K562 (cell line): ENCODE measurements around the gene PITPNC1. TPM values are rescaled to one million over a fixed set of nuclear protein-coding genes. Genes with fewer than 3 reads are reported as not detected.

Experiments used
- ATAC-seq: fragments of 200-7000 bp; cut with Tn5 transposase; 3 replicates; pipeline ENCODE4 v1.9.1; 2020; ENCODE audit warnings: moderate library complexity
- BruUV-seq: library from RNA; stranded (reverse); fragments of 400-500 nt; replicated peaks from 2 replicates; lab custom pipeline; 2021; lab: Mats Ljungman, UMichigan
- CTCF ChIA-PET: fragments of 300-600 bp; formaldehyde crosslinking; extraction: SDS; loops from one replicate; lab custom pipeline; 2021; ENCODE audit warnings: low intra/inter-chr PET ratio; lab: Yijun Ruan, JAX
- POLR2A ChIA-PET: fragments of 300-600, 350-650 bp; sonication (Branson Sonifier 250); formaldehyde crosslinking; extraction: SDS; loops from one replicate; lab custom pipeline; 2021; ENCODE audit warnings: antibody characterized with exemption, inconsistent platforms; lab: Yijun Ruan, JAX
- DNase-seq, 4 experiments: peaks; one replicate each; pipeline versions ENCODE4 v3.0.0 to v3.0.0-alpha.2; 2011 to 2018; ENCODE audit warnings: low spot score in 3 of 4, mixed read lengths in 3 of 4; ENCODE audit errors: extremely low read depth in 1 of 4
- FAIRE-seq: peaks from 2 replicates; lab custom pipeline; 2011; peaks lifted over from hg19 to GRCh38; lab: Jason Lieb, UNC
- H2AFZ ChIP-seq: 2 replicates; pipeline ENCODE4 v1.6.0; 2011; ENCODE audit warnings: low read depth, low read length, control low read depth, inconsistent platforms
- H3K27ac ChIP-seq: fragments of 200-600 bp; 3 replicates; pipeline ENCODE4 v1.8.0; 2011; ENCODE audit warnings: low read depth, mild to moderate bottlenecking, control low read depth, inconsistent platforms, low read length, moderate library complexity, mixed read lengths; ENCODE audit errors: extremely low read depth
- H3K27me3 ChIP-seq, 2 experiments: fragments of 300-600 bp in 1 of 2; 2 replicates in 1 of 2; 3 replicates in 1 of 2; pipeline versions ENCODE4 v1.6.0 to v1.8.0; 2011; ENCODE audit warnings: inconsistent platforms in 2 of 2, low read length in 2 of 2, mild to moderate bottlenecking in 1 of 2, mixed read lengths in 1 of 2, moderate library complexity in 1 of 2; ENCODE audit not compliant: control insufficient read depth in 2 of 2, insufficient read depth in 2 of 2
- H3K36me3 ChIP-seq: fragments of 300-600 bp; 3 replicates; pipeline ENCODE4 v1.8.0; 2011; ENCODE audit warnings: mild to moderate bottlenecking, low read length, inconsistent platforms; ENCODE audit not compliant: control insufficient read depth, insufficient read depth
- H3K4me1 ChIP-seq, 2 experiments: fragments of 200-600 bp in 1 of 2; replicated peaks in 1 of 2; 2 replicates in 1 of 2; 3 replicates in 1 of 2; pipeline versions ENCODE4 v1.5.1 to v1.8.0; 2011; ENCODE audit warnings: inconsistent platforms in 2 of 2, low read length in 2 of 2, mild to moderate bottlenecking in 1 of 2, mixed read lengths in 1 of 2, moderate library complexity in 1 of 2; ENCODE audit not compliant: control insufficient read depth in 2 of 2, insufficient read depth in 2 of 2
- H3K4me2 ChIP-seq: 2 replicates; pipeline ENCODE4 v1.6.1; 2011; ENCODE audit warnings: low read length, control low read depth, inconsistent platforms, mixed read lengths; ENCODE audit not compliant: insufficient read depth
- H3K4me3 ChIP-seq: fragments of 200-600 bp; sonication (generic), shearing (Covaris generic); 2 replicates; pipeline ENCODE4 v1.5.1; 2016; ENCODE audit warnings: control low read depth, inconsistent platforms
- H3K79me2 ChIP-seq: fragments of 200-600 bp; 3 replicates; pipeline ENCODE4 v1.8.0; 2011; ENCODE audit warnings: low read length, inconsistent platforms; ENCODE audit not compliant: control insufficient read depth, insufficient read depth
- H3K9ac ChIP-seq, 2 experiments: 2 replicates each; pipeline versions ENCODE4 v1.6.0 to v1.6.1; 2011; ENCODE audit warnings: low read depth in 2 of 2, low read length in 2 of 2, control low read depth in 1 of 2, inconsistent platforms in 1 of 2, mild to moderate bottlenecking in 1 of 2, mixed read lengths in 1 of 2; ENCODE audit not compliant: insufficient read depth in 1 of 2
- H3K9me1 ChIP-seq: one replicate; pipeline ENCODE4 v1.6.0; 2011; ENCODE audit warnings: inconsistent platforms, mild to moderate bottlenecking, low read length, moderate library complexity; ENCODE audit not compliant: control insufficient read depth, insufficient read depth
- H3K9me3 ChIP-seq: replicated peaks from 2 replicates; pipeline ENCODE4 v1.5.1; 2011; ENCODE audit warnings: low read depth, low read length, inconsistent platforms; ENCODE audit not compliant: control insufficient read depth, insufficient read depth
- H4K20me1 ChIP-seq: replicated peaks from 2 replicates; pipeline ENCODE4 v1.6.1; 2011; ENCODE audit warnings: low read length, inconsistent platforms, mixed read lengths; ENCODE audit not compliant: control insufficient read depth, insufficient read depth
- CLOCK ChIP-seq: fragments of 250-450 bp; sonication (Bioruptor Pico); IDR thresholded peaks from 2 replicates; pipeline ENCODE4 v1.4.0; 2020; ENCODE audit warnings: mild to moderate bottlenecking, moderate library complexity, borderline replicate concordance
- DACH1 ChIP-seq: fragments of 450-650 bp; IDR thresholded peaks from 2 replicates; pipeline ENCODE4 v1.6.1; 2018; ENCODE audit not compliant: partially characterized antibody
- FOS ChIP-seq: IDR thresholded peaks from 3 replicates; pipeline ENCODE4 v1.6.1; 2011; ENCODE audit not compliant: insufficient read length; ENCODE audit errors: extremely low read depth
- GABPA ChIP-seq: fragments of 200-800 bp; sonication (Bioruptor generic); conservative IDR thresholded peaks from 2 replicates; pipeline ENCODE4 v1.6.1; 2016; ENCODE audit warnings: low read depth, missing genetic modification characterization, missing compliant biosample characterization
- HBP1 ChIP-seq: fragments of 450-650 bp; formaldehyde crosslinking; IDR thresholded peaks from 2 replicates; pipeline ENCODE4 v1.4.0; 2022; ENCODE audit warnings: missing genetic modification characterization
- KDM5B ChIP-seq: fragments of 200-600 bp; sonication (generic); IDR thresholded peaks from 2 replicates; pipeline ENCODE4 v1.6.1; 2012; ENCODE audit warnings: low read depth, mild to moderate bottlenecking, moderate library complexity, low read length, control low read depth, inconsistent platforms; ENCODE audit not compliant: insufficient replicate concordance
- LCOR ChIP-seq: sonication (generic); formaldehyde crosslinking; IDR thresholded peaks from 2 replicates; pipeline ENCODE4 v1.8.0; 2022; ENCODE audit warnings: mild to moderate bottlenecking, missing genetic modification reagents
- MLLT1 ChIP-seq, 2 experiments: fragments of 450-650 bp; IDR thresholded peaks; 2 replicates each; pipeline ENCODE4 v1.6.1; 2016
- ZMIZ1 ChIP-seq, 2 experiments: fragments of 150-350 bp in 1 of 2; IDR thresholded peaks; 2 replicates each; pipeline ENCODE4 v1.6.1; 2012 to 2016; ENCODE audit warnings: low read depth in 2 of 2, low read length in 2 of 2, mild to moderate bottlenecking in 1 of 2, moderate library complexity in 1 of 2
- ZNF12 ChIP-seq: sonication (generic); formaldehyde crosslinking; IDR thresholded peaks from 2 replicates; pipeline ENCODE4 v1.4.0; 2020; ENCODE audit warnings: mild to moderate bottlenecking, missing genetic modification reagents
- ZNF408 ChIP-seq: fragments of 250-450 bp; sonication (Bioruptor Pico); IDR thresholded peaks from 2 replicates; pipeline ENCODE4 v1.4.0; 2020; ENCODE audit warnings: low read depth, mild to moderate bottlenecking, moderate library complexity
- WGBS: fragments of 100-300 bp; shearing (Covaris generic); methylation state at CpG from one replicate; pipeline ENCODE4 v1.1.6; 2016; ENCODE audit warnings: low coverage, mixed read lengths; ENCODE audit not compliant: insufficient coverage; ENCODE audit errors: missing lambda C conversion rate; 5-methylcytosine and 5-hydroxymethylcytosine counted together
- in situ Hi-C: fragments of 300-500 bp; cut with MboI; formaldehyde crosslinking; loops from 4 replicates; pipeline ENCODE4 v1.15.0; 2018; ENCODE audit warnings: inconsistent platforms, mixed read lengths
- intact Hi-C: fragments of 100-400 bp; cut with micrococcal nuclease; formaldehyde crosslinking; loops from 2 replicates; pipeline ENCODE4 v1.14.2; 2022
- polyA plus RNA-seq, 8 experiments: library from polyadenylated mRNA; depleted of rRNA in 4 of 8; stranded (reverse) in 5 of 8; unstranded in 3 of 8; fragments of >200 nt; fragmentation: Nextera tagmentation in 2 of 8; fragmentation: Illumina TruSeq in 1 of 8; extraction: Ambion mirVana in 2 of 8; extraction: Trizol in 1 of 8; gene quantifications; 2 replicates each; pipeline versions ENCODE4 v1.2.1 to v1.2.3, GENCODE V29; 2011 to 2014; ENCODE audit warnings: inconsistent platforms in 1 of 8, missing spikeins in 1 of 8
- total RNA-seq, 7 experiments: library from RNA; depleted of rRNA in 6 of 7; stranded (reverse); fragments of >200 nt in 6 of 7; fragmentation: Illumina TruSeq in 2 of 7; extraction: Trizol in 2 of 7; gene quantifications; 2 replicates each; pipeline versions ENCODE4 v1.2.1 to v1.2.3, GENCODE V29; 2011 to 2021; ENCODE audit warnings: low replicate concordance in 1 of 7

Gene PITPNC1
- total and polyA plus RNA-seq, 9 of the 15 experiments (the other 6 are each of a cell fraction or from before 2014, with no cell fraction given), result 0.11 to 1.1 (median 0.65) TPM

- no peak for TF ChIP-seq ZMIZ1 (IDR thresholded peaks at IDR 0.05; ENCODE audit: low read depth in 2 of 2, low read length in 2 of 2)
- TF ChIP-seq ZNF408 (CRISPR knock-in tag), result no peak
- TF ChIP-seq HBP1, result no peak
These were observed 233.0 kb downstream of the PITPNC1 start (continued) for GRCh38 chr17:67610061-67610460.

- intact Hi-C loops (no loop called here), in situ Hi-C loops (no loop called here)
- no peak overlapping the region for H3K4me2 ChIP-seq
- ATAC-seq (no peak), FAIRE-seq (no peak), DNase-seq (no peak)
- H3K27ac ChIP-seq, result no peak overlapping the region
- H4K20me1 ChIP-seq, result no peaks in the 10 kb centered on the region; the same call in 1 of the 2 replicates
- H3K9ac ChIP-seq, result no peak overlapping the region
- no peaks in the 10 kb centered on the region for H3K9me1 ChIP-seq
- no peak overlapping the region for H2AFZ ChIP-seq
- POLR2A ChIA-PET, result interaction anchor here (0.7 kb wide), 1 partner anchor 10 kb away, joined by 4 read pairs; no protein-coding TSS in a partner anchor
- H3K4me1 ChIP-seq, result no peaks in the 10 kb centered on the region
- no peaks in the 10 kb centered on the region for H3K79me2 ChIP-seq
- H3K9me3 ChIP-seq, result no peaks in the 10 kb centered on the region
- 0% methylated on average over 6 of the region's 7 CpGs for WGBS
- H3K36me3 ChIP-seq, result no peaks in the 10 kb centered on the region
- H3K27me3 ChIP-seq, result peaks cover 33 to 62% of the 10 kb centered on the region in 2 experiments
- BruUV-seq, result no TSS peak
- CTCF ChIA-PET, result no interaction called here
- no peak overlapping the region for H3K4me3 ChIP-seq
- TF ChIP-seq CLOCK (CRISPR knock-in tag) (no peak), FOS (no peak), LCOR (CRISPR knock-in tag) (no peak), DACH1 (no peak), KDM5B (no peak), MLLT1 (IDR thresholded peaks at IDR 0.05) (no peak), GABPA (tag) (no peak), ZNF12 (no peak)
These were observed 236.9 kb downstream of the PITPNC1 start for GRCh38 chr17:67613961-67614360.
